HCT116 (cell line): ENCODE results near the gene PTGS1. TPM values are rescaled to one million over a fixed set of nuclear protein-coding genes. Genes with fewer than 3 reads are reported as not detected.

Experiments used
- ATAC-seq: fragments of 200-7000 bp; cut with Tn5 transposase; 2 replicates; pipeline ENCODE4 v1.9.1; 2020; ENCODE audit warnings: mild to moderate bottlenecking, moderate library complexity
- BruUV-seq: library from RNA; stranded (reverse); fragments of 400-500 nt; replicated peaks from 2 replicates; lab custom pipeline; 2021; lab: Mats Ljungman, UMichigan
- CTCF ChIA-PET: fragments of 300-600 bp; sonication (Branson Sonifier 250); formaldehyde crosslinking; loops from one replicate; lab custom pipeline; 2021; ENCODE audit warnings: antibody characterized with exemption; lab: Charles Lee
- POLR2A ChIA-PET: fragments of 300-600, 350-600 bp; sonication (Branson Sonifier 250); formaldehyde crosslinking; loops from one replicate; lab custom pipeline; 2021; ENCODE audit warnings: antibody characterized with exemption; lab: Charles Lee
- RAD21 ChIA-PET, 2 experiments: fragments of 300-600 bp; sonication (Branson Sonifier 250); formaldehyde crosslinking; loops; one replicate each; lab custom pipeline; 2023; ENCODE audit warnings: low total read pairs in 2 of 2; ENCODE audit not compliant: uncharacterized antibody in 2 of 2, unreplicated experiment in 2 of 2, low non-redundant PET in 1 of 2; lab: Charles Lee
- DNase-seq: peaks from one replicate; pipeline ENCODE4 v3.0.0-alpha.2; 2010; ENCODE audit warnings: low read depth, low spot score
- H2AFZ ChIP-seq: fragments of 200-600 bp; shearing (Covaris generic), sonication (generic); 2 replicates; pipeline ENCODE4 v1.6.1; 2017; ENCODE audit warnings: low read depth, mixed run types, mixed read lengths, antibody characterized with exemption, low read length; ENCODE audit not compliant: poor library complexity, severe bottlenecking
- H3K27ac ChIP-seq: 2 replicates; pipeline ENCODE4 v1.5.1; 2012; ENCODE audit warnings: low read depth, low read length
- H3K27me3 ChIP-seq: fragments of 200-600 bp; sonication (generic); 2 replicates; pipeline ENCODE4 v1.6.1; 2016; ENCODE audit warnings: mixed run types, low read length, mixed read lengths; ENCODE audit not compliant: insufficient read depth
- H3K36me3 ChIP-seq, 2 experiments: fragments of 200-500 bp in 1 of 2; fragments of 200-600 bp in 1 of 2; sonication (Bioruptor generic) in 1 of 2; sonication (generic) in 1 of 2; 2 replicates each; pipeline versions ENCODE4 v1.5.1 to v1.6.1; 2014 to 2016; ENCODE audit warnings: low read length in 2 of 2, inconsistent platforms in 1 of 2, mixed read lengths in 1 of 2, mixed run types in 1 of 2; ENCODE audit not compliant: insufficient read depth in 2 of 2, control insufficient read depth in 1 of 2
- H3K4me1 ChIP-seq, 2 experiments: fragments of 200-600 bp in 1 of 2; sonication (generic) in 1 of 2; 2 replicates each; pipeline versions ENCODE4 v1.5.1 to v1.6.1; 2012 to 2017; ENCODE audit warnings: low read length in 2 of 2, inconsistent platforms in 1 of 2, mild to moderate bottlenecking in 1 of 2, mixed read lengths in 1 of 2, mixed run types in 1 of 2, moderate library complexity in 1 of 2; ENCODE audit not compliant: insufficient read depth in 2 of 2, control insufficient read depth in 1 of 2
- H3K4me2 ChIP-seq: fragments of 200-600 bp; sonication (generic); 2 replicates; pipeline ENCODE4 v1.6.1; 2017; ENCODE audit warnings: mixed run types, low read length, mixed read lengths
- H3K4me3 ChIP-seq, 2 experiments: fragments of 200-600 bp in 1 of 2; sonication (generic) in 1 of 2; replicated peaks in 1 of 2; 2 replicates each; pipeline ENCODE4 v1.5.1; 2011 to 2016; ENCODE audit warnings: low read length in 2 of 2, control low read depth in 1 of 2, low read depth in 1 of 2, mild to moderate bottlenecking in 1 of 2, mixed read lengths in 1 of 2, mixed run types in 1 of 2
- H3K79me2 ChIP-seq: fragments of 200-600 bp; sonication (generic); 2 replicates; pipeline ENCODE4 v1.6.1; 2017; ENCODE audit warnings: mild to moderate bottlenecking, mixed run types, low read length, moderate library complexity, mixed read lengths; ENCODE audit not compliant: insufficient read depth
- H3K9ac ChIP-seq: fragments of 200-600 bp; sonication (generic); 2 replicates; pipeline ENCODE4 v1.6.1; 2016; ENCODE audit warnings: low read length, mixed read lengths
- H3K9me2 ChIP-seq: fragments of 200-600 bp; sonication (generic), shearing (Covaris generic); 2 replicates; pipeline ENCODE4 v1.6.1; 2017; ENCODE audit warnings: mixed run types, mild to moderate bottlenecking, moderate library complexity; ENCODE audit not compliant: insufficient read depth
- H3K9me3 ChIP-seq, 2 experiments: fragments of 200-500 bp in 1 of 2; fragments of 200-600 bp in 1 of 2; sonication (Bioruptor generic) in 1 of 2; sonication (generic) in 1 of 2; 2 replicates each; pipeline ENCODE4 v1.6.1; 2014 to 2017; ENCODE audit warnings: low read length in 2 of 2, mixed read lengths in 2 of 2, inconsistent platforms in 1 of 2, low read depth in 1 of 2, mild to moderate bottlenecking in 1 of 2, mixed run types in 1 of 2, moderate library complexity in 1 of 2; ENCODE audit not compliant: control insufficient read depth in 1 of 2, insufficient read depth in 1 of 2
- H4K20me1 ChIP-seq: fragments of 200-600 bp; sonication (generic), shearing (Covaris generic); 2 replicates; pipeline ENCODE4 v1.6.1; 2017; ENCODE audit warnings: mixed run types, mild to moderate bottlenecking, moderate library complexity; ENCODE audit not compliant: insufficient read depth
- SRF ChIP-seq: IDR thresholded peaks from 2 replicates; pipeline ENCODE4 v1.6.1; 2012; ENCODE audit warnings: low read depth
- ZFX ChIP-seq: fragments of 450-650 bp; IDR thresholded peaks from 2 replicates; pipeline ENCODE4 v1.6.1; 2017
- intact Hi-C: fragments of 100-400 bp; cut with micrococcal nuclease; formaldehyde crosslinking; loops from 2 replicates; pipeline ENCODE4 v1.10.0; 2022
- total RNA-seq: library from RNA; stranded (reverse); gene quantifications from one replicate; pipeline ENCODE4 v1.2.1, GENCODE V29; 2021; ENCODE audit not compliant: unreplicated experiment
- TF ChIP-seq, protein P1 (sequence below): IDR thresholded peaks from 2 replicates; pipeline ENCODE4 v1.6.1; 2012; ENCODE audit warnings: low read depth
- TF ChIP-seq, protein P2 (sequence below), 3 experiments: fragments of 200-600 bp in 1 of 3; sonication (generic) in 1 of 3; IDR thresholded peaks in 2 of 3; conservative IDR thresholded peaks in 1 of 3; 2 replicates each; pipeline ENCODE4 v1.5.1; 2012 to 2017; ENCODE audit warnings: low read depth in 2 of 3, low read length in 2 of 3, antibody characterized with exemption in 1 of 3, borderline replicate concordance in 1 of 3, control low read depth in 1 of 3, mild to moderate bottlenecking in 1 of 3, mixed read lengths in 1 of 3, mixed run types in 1 of 3, moderate library complexity in 1 of 3; ENCODE audit not compliant: insufficient read depth in 1 of 3

Gene PTGS1
- total RNA-seq, 1 experiment from 2014 or later = 3.5 TPM

DNA sequence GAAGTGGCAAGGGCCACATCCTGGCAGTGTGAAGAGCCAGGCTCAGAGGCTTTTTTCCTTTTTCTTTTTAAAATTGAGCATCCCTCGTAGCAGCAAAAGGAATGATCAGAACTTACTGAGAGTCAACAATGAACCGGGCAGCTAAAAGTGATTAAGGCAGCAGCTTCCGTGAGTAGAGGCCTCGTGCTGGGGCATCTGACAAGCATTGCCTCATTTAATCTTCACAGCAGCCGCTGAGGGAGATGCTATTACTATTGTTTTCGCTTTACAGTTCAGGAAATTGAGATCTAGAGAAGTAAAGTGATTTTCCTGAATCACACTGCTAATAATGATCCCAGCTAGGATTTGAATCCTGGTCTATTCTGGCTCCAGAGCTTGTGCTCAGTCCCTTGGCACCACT, 30.7 kb upstream of the PTGS1 start (continued):
- TF ChIP-seq SRF = no peak

DNA sequence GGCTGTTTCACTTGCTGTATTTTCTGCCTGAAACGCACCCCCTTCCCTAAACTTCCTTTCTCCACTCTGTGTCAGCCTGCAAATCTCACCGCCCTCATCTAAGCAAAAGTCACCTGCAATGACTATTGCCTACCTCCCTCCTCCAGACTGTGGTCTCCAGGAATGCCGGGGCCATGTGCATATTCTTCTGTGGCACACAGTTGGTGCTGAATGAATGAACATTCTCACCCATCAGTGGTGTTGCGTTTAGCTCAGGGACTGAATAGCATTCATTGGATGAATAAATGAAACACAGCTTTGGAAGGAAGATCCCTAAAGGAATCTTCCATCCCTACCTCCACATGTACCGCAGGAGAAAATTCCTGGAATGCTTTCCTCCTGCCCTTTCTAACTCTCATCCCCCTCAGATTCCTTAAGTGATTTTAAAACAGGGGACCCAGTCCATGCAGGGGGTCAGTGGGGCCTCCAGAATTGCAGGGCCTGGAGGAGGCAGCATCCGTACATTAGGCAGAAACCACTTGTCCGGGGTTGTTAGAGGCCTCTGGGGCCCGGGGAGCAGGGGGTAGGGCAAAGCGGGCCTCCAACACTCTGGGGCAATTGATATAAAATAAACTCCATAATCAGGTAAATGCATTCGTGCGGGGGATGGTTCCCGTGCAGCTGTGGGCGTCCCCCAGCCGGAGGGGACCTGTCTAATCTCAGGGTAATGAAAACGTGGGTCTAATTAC, 28.3 kb upstream of the PTGS1 start:
- H3K4me1 ChIP-seq = peaks cover 1 to 9% of the 10 kb centered on the region in 2 experiments; a peak in 3 of 4 replicates
- no peaks in the 10 kb centered on the region for H4K20me1 ChIP-seq
- no peak for TF ChIP-seq ZFX
- TF ChIP-seq, protein P1, sequence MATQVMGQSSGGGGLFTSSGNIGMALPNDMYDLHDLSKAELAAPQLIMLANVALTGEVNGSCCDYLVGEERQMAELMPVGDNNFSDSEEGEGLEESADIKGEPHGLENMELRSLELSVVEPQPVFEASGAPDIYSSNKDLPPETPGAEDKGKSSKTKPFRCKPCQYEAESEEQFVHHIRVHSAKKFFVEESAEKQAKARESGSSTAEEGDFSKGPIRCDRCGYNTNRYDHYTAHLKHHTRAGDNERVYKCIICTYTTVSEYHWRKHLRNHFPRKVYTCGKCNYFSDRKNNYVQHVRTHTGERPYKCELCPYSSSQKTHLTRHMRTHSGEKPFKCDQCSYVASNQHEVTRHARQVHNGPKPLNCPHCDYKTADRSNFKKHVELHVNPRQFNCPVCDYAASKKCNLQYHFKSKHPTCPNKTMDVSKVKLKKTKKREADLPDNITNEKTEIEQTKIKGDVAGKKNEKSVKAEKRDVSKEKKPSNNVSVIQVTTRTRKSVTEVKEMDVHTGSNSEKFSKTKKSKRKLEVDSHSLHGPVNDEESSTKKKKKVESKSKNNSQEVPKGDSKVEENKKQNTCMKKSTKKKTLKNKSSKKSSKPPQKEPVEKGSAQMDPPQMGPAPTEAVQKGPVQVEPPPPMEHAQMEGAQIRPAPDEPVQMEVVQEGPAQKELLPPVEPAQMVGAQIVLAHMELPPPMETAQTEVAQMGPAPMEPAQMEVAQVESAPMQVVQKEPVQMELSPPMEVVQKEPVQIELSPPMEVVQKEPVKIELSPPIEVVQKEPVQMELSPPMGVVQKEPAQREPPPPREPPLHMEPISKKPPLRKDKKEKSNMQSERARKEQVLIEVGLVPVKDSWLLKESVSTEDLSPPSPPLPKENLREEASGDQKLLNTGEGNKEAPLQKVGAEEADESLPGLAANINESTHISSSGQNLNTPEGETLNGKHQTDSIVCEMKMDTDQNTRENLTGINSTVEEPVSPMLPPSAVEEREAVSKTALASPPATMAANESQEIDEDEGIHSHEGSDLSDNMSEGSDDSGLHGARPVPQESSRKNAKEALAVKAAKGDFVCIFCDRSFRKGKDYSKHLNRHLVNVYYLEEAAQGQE = no peak
- TF ChIP-seq, protein P2, sequence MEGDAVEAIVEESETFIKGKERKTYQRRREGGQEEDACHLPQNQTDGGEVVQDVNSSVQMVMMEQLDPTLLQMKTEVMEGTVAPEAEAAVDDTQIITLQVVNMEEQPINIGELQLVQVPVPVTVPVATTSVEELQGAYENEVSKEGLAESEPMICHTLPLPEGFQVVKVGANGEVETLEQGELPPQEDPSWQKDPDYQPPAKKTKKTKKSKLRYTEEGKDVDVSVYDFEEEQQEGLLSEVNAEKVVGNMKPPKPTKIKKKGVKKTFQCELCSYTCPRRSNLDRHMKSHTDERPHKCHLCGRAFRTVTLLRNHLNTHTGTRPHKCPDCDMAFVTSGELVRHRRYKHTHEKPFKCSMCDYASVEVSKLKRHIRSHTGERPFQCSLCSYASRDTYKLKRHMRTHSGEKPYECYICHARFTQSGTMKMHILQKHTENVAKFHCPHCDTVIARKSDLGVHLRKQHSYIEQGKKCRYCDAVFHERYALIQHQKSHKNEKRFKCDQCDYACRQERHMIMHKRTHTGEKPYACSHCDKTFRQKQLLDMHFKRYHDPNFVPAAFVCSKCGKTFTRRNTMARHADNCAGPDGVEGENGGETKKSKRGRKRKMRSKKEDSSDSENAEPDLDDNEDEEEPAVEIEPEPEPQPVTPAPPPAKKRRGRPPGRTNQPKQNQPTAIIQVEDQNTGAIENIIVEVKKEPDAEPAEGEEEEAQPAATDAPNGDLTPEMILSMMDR (IDR thresholded peaks at IDR 0.05 in 2 of 3, conservative IDR thresholded peaks at IDR 0.05 in 1 of 3; ENCODE audit: borderline replicate concordance in 1 of 3, insufficient read depth in 1 of 3, low read depth in 2 of 3, low read length in 2 of 3) = no peak
- H3K79me2 ChIP-seq = no peaks in the 10 kb centered on the region
- ATAC-seq (no peak), DNase-seq (no peak)
- no peak overlapping the region for H2AFZ ChIP-seq
- BruUV-seq = no TSS peak
- no peaks in the 10 kb centered on the region for H3K27me3 ChIP-seq
- H3K4me2 ChIP-seq = no peak overlapping the region
- CTCF ChIA-PET = no interaction called here
- intact Hi-C loops = no loop called here
- POLR2A ChIA-PET = no interaction called here
- no peaks in the 10 kb centered on the region for H3K36me3 ChIP-seq
- no peak overlapping the region for H3K9ac ChIP-seq
- H3K9me2 ChIP-seq = no peaks in the 10 kb centered on the region
- RAD21 ChIA-PET = interaction anchor here in 1 of 2 experiments (1.0 kb wide), 1 partner anchor 217 kb away, joined by 3 read pairs; no protein-coding TSS in a partner anchor
- H3K9me3 ChIP-seq = no peaks in the 10 kb centered on the region
- no peak overlapping the region for H3K4me3 ChIP-seq
- H3K27ac ChIP-seq = no peak overlapping the region
